IPS-18c (cell line): Measurements from ENCODE around the gene RAB3A.

Experiments used
- H3K4me3 ChIP-seq: 2 replicates; pipeline ENCODE4 v1.7.0; 2013; ENCODE audit warnings: low read depth, mild to moderate bottlenecking, low read length, moderate library complexity; ENCODE audit not compliant: insufficient read depth
- H3K9me3 ChIP-seq: one replicate; pipeline ENCODE4 v1.6.1; 2013; ENCODE audit warnings: mild to moderate bottlenecking, low read length, moderate library complexity; ENCODE audit not compliant: control insufficient read depth, insufficient read depth

Gene RAB3A

GRCh38 chr19:18206018-18206417 is 2.2 kb upstream of the RAB3A start:
- peak overlapping the region; percentile 72; the same call in 1 of the 2 replicates for H3K4me3 ChIP-seq
- H3K9me3 ChIP-seq: no peaks in the 10 kb centered on the region

- no peaks in the 10 kb centered on the region for H3K9me3 ChIP-seq
- H3K4me3 ChIP-seq: peak overlapping the region; percentile 72
Observed at GRCh38 chr19:18205200-18205892, 1.5 kb upstream of the RAB3A start.

GRCh38 chr19:18204394-18205199 is 755 bp upstream of the RAB3A start:
- Histone ChIP-seq H3K4me3 (peak overlapping the region; percentile 72), H3K9me3 (no peaks in the 10 kb centered on the region)

GRCh38 chr19:18203408-18203862 is 407 bp downstream of the RAB3A start:
- no peaks in the 10 kb centered on the region for H3K9me3 ChIP-seq
- H3K4me3 ChIP-seq: peak overlapping the region; percentile 86

GRCh38 chr19:18202778-18203407 is 949 bp downstream of the RAB3A start:
- Histone ChIP-seq H3K4me3 (peak overlapping the region; percentile 86), H3K9me3 (no peaks in the 10 kb centered on the region)

GRCh38 chr19:18202397-18202777 is 1.5 kb downstream of the RAB3A start:
- no peaks in the 10 kb centered on the region for H3K9me3 ChIP-seq
- H3K4me3 ChIP-seq: no peak overlapping the region

- Histone ChIP-seq H3K4me3 (no peak overlapping the region), H3K9me3 (no peaks in the 10 kb centered on the region)
Observed at GRCh38 chr19:18198374-18198773, 5.5 kb downstream of the RAB3A start.

GRCh38 chr19:18197941-18198340 is 5.9 kb downstream of the RAB3A start:
- no peaks in the 10 kb centered on the region for H3K9me3 ChIP-seq
- H3K4me3 ChIP-seq: no peak overlapping the region

GRCh38 chr19:18197306-18197705 is 6.5 kb downstream of the RAB3A start:
- H3K9me3 ChIP-seq: no peaks in the 10 kb centered on the region
- no peak overlapping the region for H3K4me3 ChIP-seq

- no peak overlapping the region for H3K4me3 ChIP-seq
- no peaks in the 10 kb centered on the region for H3K9me3 ChIP-seq
Observed at GRCh38 chr19:18196511-18196845, 7.4 kb downstream of the RAB3A start.

- peak overlapping the region; percentile 9 for H3K4me3 ChIP-seq
- H3K9me3 ChIP-seq: no peaks in the 10 kb centered on the region
Observed at GRCh38 chr19:18194554-18195238, 9.1 kb downstream of the RAB3A start.

- H3K9me3 ChIP-seq: no peaks in the 10 kb centered on the region
- peak overlapping the region; percentile 87 for H3K4me3 ChIP-seq
Observed at GRCh38 chr19:18194181-18194530, 9.7 kb downstream of the RAB3A start.

- H3K9me3 ChIP-seq: no peaks in the 10 kb centered on the region
- H3K4me3 ChIP-seq: peak overlapping the region; percentile 87
Observed at GRCh38 chr19:18193388-18194180, 10.3 kb downstream of the RAB3A start.

- Histone ChIP-seq H3K4me3 (peak within 1 kb of the TSS; percentile 87), H3K9me3 (no peaks in the 10 kb centered on the region)
Observed at GRCh38 chr19:18192673-18193387, 11.0 kb downstream of the RAB3A start, which contains the start of gene MPV17L2. Gene MPV17L2, plus strand, starts transcription at chr19:18193218. Its CDS starts 64 bp downstream, at chr19:18193282.

GRCh38 chr19:18191640-18192062 is 12.2 kb downstream of the RAB3A start:
- H3K9me3 ChIP-seq: no peaks in the 10 kb centered on the region
- H3K4me3 ChIP-seq: no peak overlapping the region

- Histone ChIP-seq H3K9me3 (no peaks in the 10 kb centered on the region), H3K4me3 (no peak overlapping the region)
Observed at GRCh38 chr19:18190278-18190677, 13.6 kb downstream of the RAB3A start.
